H1 (cell line): ENCODE data around the gene ZXDC. TPM values are rescaled to one million over a fixed set of nuclear protein-coding genes. Genes with fewer than 3 reads are reported as not detected.

Experiments used
- CTCF ChIA-PET: fragments of 300-600 bp; sonication (Branson Sonifier 250); formaldehyde crosslinking; loops from one replicate; lab custom pipeline; 2021; ENCODE audit not compliant: partially characterized antibody; lab: Charles Lee
- POLR2A ChIA-PET: fragments of 300-600 bp; sonication (Branson Sonifier 250); formaldehyde crosslinking; loops from one replicate; lab custom pipeline; 2021; ENCODE audit warnings: inconsistent platforms; ENCODE audit not compliant: partially characterized antibody; lab: Charles Lee
- DNase-seq, 2 experiments: peaks; one replicate each; pipeline versions ENCODE4 v3.0.0 to v3.0.0-alpha.2; 2010 to 2022; ENCODE audit warnings: low spot score in 2 of 2, low read depth in 1 of 2, mixed read lengths in 1 of 2
- FAIRE-seq: peaks from 2 replicates; lab custom pipeline; 2011; peaks lifted over from hg19 to GRCh38; lab: Jason Lieb, UNC
- H2AFZ ChIP-seq: 2 replicates; pipeline ENCODE4 v1.8.1; 2012; ENCODE audit warnings: low read length, inconsistent platforms
- H2AK5ac ChIP-seq: 2 replicates; pipeline ENCODE4 v1.6.1; 2013; ENCODE audit warnings: low read depth, low read length
- H2BK120ac ChIP-seq: replicated peaks from 2 replicates; pipeline ENCODE3; 2013; ENCODE audit warnings: low read depth, low read length, inconsistent platforms
- H2BK12ac ChIP-seq: 2 replicates; pipeline ENCODE4 v1.6.1; 2013; ENCODE audit warnings: low read depth, low read length
- H2BK15ac ChIP-seq: 2 replicates; pipeline ENCODE4 v1.6.1; 2013; ENCODE audit warnings: low read length
- H2BK20ac ChIP-seq: 2 replicates; pipeline ENCODE4 v1.6.1; 2013; ENCODE audit warnings: low read length
- H2BK5ac ChIP-seq: 2 replicates; pipeline ENCODE4 v1.6.1; 2013; ENCODE audit warnings: low read depth, low read length
- H3K14ac ChIP-seq: 2 replicates; pipeline ENCODE4 v1.6.1; 2013; ENCODE audit warnings: inconsistent platforms; ENCODE audit not compliant: insufficient read length
- H3K18ac ChIP-seq: 2 replicates; pipeline ENCODE4 v1.6.1; 2013; ENCODE audit warnings: low read length; ENCODE audit errors: extremely low read depth
- H3K23ac ChIP-seq: 2 replicates; pipeline ENCODE4 v1.6.1; 2013; ENCODE audit warnings: inconsistent platforms; ENCODE audit not compliant: insufficient read length
- H3K23me2 ChIP-seq: 2 replicates; pipeline ENCODE4 v1.6.1; 2013; ENCODE audit warnings: low read depth, low read length
- H3K27ac ChIP-seq: 2 replicates; pipeline ENCODE4 v1.6.1; 2011; ENCODE audit warnings: low read depth, low read length, inconsistent platforms
- H3K27me3 ChIP-seq, 4 experiments: replicated peaks in 1 of 4; 1 replicate in 1 of 4; 2 replicates in 3 of 4; pipeline versions ENCODE4 v1.6.1 to v1.8.1; 2011 to 2013; ENCODE audit warnings: low read length in 3 of 4, mild to moderate bottlenecking in 3 of 4, inconsistent platforms in 2 of 4, mixed read lengths in 2 of 4, moderate library complexity in 1 of 4; ENCODE audit not compliant: control insufficient read depth in 3 of 4, insufficient read depth in 3 of 4; ENCODE audit errors: extremely low read depth in 1 of 4
- H3K36me3 ChIP-seq, 4 experiments: 2 replicates each; pipeline versions ENCODE4 v1.6.1 to v1.8.1; 2011 to 2013; ENCODE audit warnings: mild to moderate bottlenecking in 4 of 4, low read length in 3 of 4, moderate library complexity in 2 of 4, control low read depth in 1 of 4, inconsistent platforms in 1 of 4; ENCODE audit not compliant: insufficient read depth in 4 of 4, control insufficient read depth in 2 of 4
- H3K4ac ChIP-seq: replicated peaks from 2 replicates; pipeline ENCODE3; 2013; ENCODE audit warnings: low read length, low read depth, mixed read lengths, inconsistent platforms; ENCODE audit not compliant: insufficient read length
- H3K4me1 ChIP-seq, 4 experiments: replicated peaks in 1 of 4; 1 replicate in 1 of 4; 2 replicates in 3 of 4; pipeline versions ENCODE4 v1.6.1 to v1.8.1; 2011 to 2013; ENCODE audit warnings: low read length in 3 of 4, inconsistent platforms in 2 of 4, mixed read lengths in 1 of 4; ENCODE audit not compliant: insufficient read depth in 4 of 4, control insufficient read depth in 3 of 4
- H3K4me2 ChIP-seq, 2 experiments: 2 replicates each; pipeline versions ENCODE4 v1.6.1 to v1.8.1; 2011 to 2013; ENCODE audit warnings: low read depth in 2 of 2, low read length in 2 of 2, control low read depth in 1 of 2, inconsistent platforms in 1 of 2, mild to moderate bottlenecking in 1 of 2; ENCODE audit not compliant: insufficient read depth in 1 of 2
- H3K4me3 ChIP-seq, 4 experiments: fragments of 200-600, 300-600 bp in 1 of 4; sonication (generic), shearing (Covaris generic), sonication (Bioruptor Twin) in 1 of 4; 2 replicates each; pipeline versions ENCODE4 v1.5.1 to v1.8.1; 2011 to 2016; ENCODE audit warnings: low read length in 4 of 4, low read depth in 3 of 4, control low read depth in 2 of 4, inconsistent platforms in 2 of 4, mild to moderate bottlenecking in 2 of 4, mixed read lengths in 1 of 4, moderate library complexity in 1 of 4; ENCODE audit not compliant: insufficient read depth in 2 of 4; ENCODE audit errors: extremely low read depth in 1 of 4
- H3K56ac ChIP-seq: replicated peaks from 2 replicates; pipeline ENCODE3; 2013; ENCODE audit warnings: low read depth, mild to moderate bottlenecking, mixed read lengths, low read length, inconsistent platforms; ENCODE audit not compliant: insufficient read length
- H3K79me1 ChIP-seq: 2 replicates; pipeline ENCODE4 v1.6.1; 2013; ENCODE audit warnings: low read depth, low read length, control low read depth
- H3K79me2 ChIP-seq, 2 experiments: 2 replicates each; pipeline versions ENCODE4 v1.6.1 to v1.8.1; 2012 to 2013; ENCODE audit warnings: low read length in 2 of 2, mild to moderate bottlenecking in 2 of 2, inconsistent platforms in 1 of 2; ENCODE audit not compliant: insufficient read depth in 2 of 2, control insufficient read depth in 1 of 2
- H3K9ac ChIP-seq, 4 experiments: replicated peaks in 1 of 4; 1 replicate in 1 of 4; 2 replicates in 3 of 4; pipeline versions ENCODE4 v1.6.1 to v1.8.1; 2011 to 2013; ENCODE audit warnings: low read depth in 3 of 4, low read length in 3 of 4, control low read depth in 2 of 4, mild to moderate bottlenecking in 2 of 4, moderate library complexity in 2 of 4, inconsistent platforms in 1 of 4; ENCODE audit errors: extremely low read depth in 1 of 4
- H3K9me3 ChIP-seq, 2 experiments: 2 replicates each; pipeline versions ENCODE4 v1.6.1 to v1.8.1; 2012 to 2013; ENCODE audit warnings: mild to moderate bottlenecking in 2 of 2, moderate library complexity in 2 of 2, control low read depth in 1 of 2, inconsistent platforms in 1 of 2, low read depth in 1 of 2, low read length in 1 of 2, mixed read lengths in 1 of 2; ENCODE audit not compliant: insufficient read depth in 2 of 2
- H4K20me1 ChIP-seq, 2 experiments: replicated peaks in 1 of 2; 2 replicates each; pipeline versions ENCODE3 to v1.8.1; 2011 to 2013; ENCODE audit warnings: inconsistent platforms in 2 of 2, low read length in 2 of 2, mild to moderate bottlenecking in 1 of 2; ENCODE audit not compliant: insufficient read depth in 2 of 2, control insufficient read depth in 1 of 2
- H4K5ac ChIP-seq: 2 replicates; pipeline ENCODE4 v1.6.1; 2013; ENCODE audit warnings: low read length, low read depth, mixed read lengths, inconsistent platforms; ENCODE audit not compliant: insufficient read length
- H4K8ac ChIP-seq: 2 replicates; pipeline ENCODE4 v1.8.0; 2013; ENCODE audit warnings: mild to moderate bottlenecking, moderate library complexity, low read length, inconsistent platforms; ENCODE audit not compliant: insufficient read depth; ENCODE audit errors: extremely low read depth
- H4K91ac ChIP-seq: replicated peaks from 2 replicates; pipeline ENCODE3; 2013; ENCODE audit warnings: low read length, mixed read lengths, inconsistent platforms; ENCODE audit not compliant: insufficient read length
- E2F6 ChIP-seq: IDR thresholded peaks from 2 replicates; pipeline ENCODE4 v1.6.1; 2012; ENCODE audit warnings: inconsistent platforms
- KDM4A ChIP-seq: IDR thresholded peaks from one replicate; pipeline ENCODE4 v1.7.1; 2012; ENCODE audit warnings: low read depth, mild to moderate bottlenecking, moderate library complexity, low read length, inconsistent platforms; ENCODE audit not compliant: severe bottlenecking
- ZNF274 ChIP-seq: IDR thresholded peaks from 2 replicates; pipeline ENCODE4 v1.7.0; 2012; ENCODE audit warnings: low read length, borderline replicate concordance; ENCODE audit errors: extremely low read depth
- WGBS, 2 experiments: shearing (Covaris generic) in 1 of 2; methylation state at CpG; one replicate each; pipeline versions ENCODE4 v1.1.6 to v1.1.7; 2013 to 2015; ENCODE audit warnings: low lambda C conversion rate in 2 of 2, mixed read lengths in 2 of 2, inconsistent platforms in 1 of 2, low coverage in 1 of 2, missing lambda C conversion rate in 1 of 2; ENCODE audit not compliant: insufficient replicate concordance in 2 of 2, insufficient coverage in 1 of 2, insufficient read length in 1 of 2; ENCODE audit errors: extremely low coverage in 1 of 2, missing lambda C conversion rate in 1 of 2; 5-methylcytosine and 5-hydroxymethylcytosine counted together
- polyA plus RNA-seq, 7 experiments: library from polyadenylated mRNA; depleted of rRNA in 3 of 7; stranded (reverse) in 5 of 7; unstranded in 2 of 7; fragments of >200 nt in 5 of 7; fragments of 200-250 nt in 2 of 7; gene quantifications; 1 replicate in 5 of 7; 2 replicates in 1 of 7; 4 replicates in 1 of 7; pipeline versions ENCODE4 v1.2.1 to v1.2.3, GENCODE V29; 2011 to 2013; ENCODE audit warnings: missing spikeins in 2 of 7, mixed read lengths in 2 of 7
- total RNA-seq: library from RNA; stranded (reverse); fragmentation: NEBNext Ultra II Directional; extraction: Animal tissue kit (Norgen Biotek cat#: 25700); gene quantifications from 2 replicates; pipeline ENCODE4 v1.2.1, GENCODE V29; 2021

ZXDC gene
- total and polyA plus RNA-seq, 2 of the 8 experiments (the other 6 are each of a cell fraction or from before 2014, with no cell fraction given) = 12.7 to 24.3 TPM

- Histone ChIP-seq H3K23ac (no peak overlapping the region), H2AFZ (no peak overlapping the region), H3K9me3 (no peaks in the 10 kb centered on the region), H3K4me1 (peaks cover 2 to 16% (median 7%) of the 10 kb centered on the region in 4 experiments; a peak in 4 of 7 replicates), H3K14ac (no peak overlapping the region), H2BK120ac (no peak overlapping the region), H3K4ac (no peak overlapping the region), H4K5ac (no peak overlapping the region), H3K9ac (no peak overlapping the region), H2BK15ac (no peak overlapping the region), H3K27me3 (no peaks in the 10 kb centered on the region), H3K36me3 (peaks cover 25 to 67% (median 51%) of the 10 kb centered on the region in 4 experiments), H3K4me3 (no peak overlapping the region), H2AK5ac (no peak overlapping the region), H4K91ac (no peak overlapping the region), H3K79me2 (peaks cover 0 to 50% of the 10 kb centered on the region in 2 experiments; a peak in 2 of 4 replicates), H2BK20ac (no peak overlapping the region), H4K20me1 (peaks cover 19 to 25% of the 10 kb centered on the region in 2 experiments), H4K8ac (no peak overlapping the region), H3K4me2 (no peak overlapping the region), H3K56ac (no peak overlapping the region), H3K27ac (no peak overlapping the region), H2BK12ac (no peak overlapping the region), H2BK5ac (no peak overlapping the region), H3K18ac (no peak overlapping the region), H3K23me2 (peaks cover 3% of the 10 kb centered on the region), H3K79me1 (peaks cover 12% of the 10 kb centered on the region)
- no peak for FAIRE-seq
- 92% methylated on average over 11 of the region's 11 CpGs; no CpG with 5 or more reads in 1 of the 2 experiments for WGBS, 2 experiments
- DNase-seq = no peak
- TF ChIP-seq ZNF274 = no peak
- no peak for TF ChIP-seq KDM4A
- TF ChIP-seq E2F6 = no peak
- ChIA-PET POLR2A (interaction anchor here (0.6 kb wide), 1 partner anchor 185 kb away, joined by 3 read pairs; no protein-coding TSS in a partner anchor), CTCF (interaction anchor here (0.8 kb wide), 1 partner anchor 13 kb away, joined by 3 read pairs; no protein-coding TSS in a partner anchor)
These were observed 6.2 kb downstream of the ZXDC start for GRCh38 chr3:126469479-126469878.
